ENCODE data around the gene CNTNAP2. TPM values are rescaled to one million over a fixed set of nuclear protein-coding genes. Genes with fewer than 3 reads are reported as not detected.
"Not testable (repeated sequence)": the region's sequence is repeated elsewhere in the genome, so short reads cannot be mapped to it uniquely, and the experiment has no call there.

The CNTNAP2 gene
- total RNA-seq, 1 donor from 2014 or later, result under 0.01 TPM

DNA sequence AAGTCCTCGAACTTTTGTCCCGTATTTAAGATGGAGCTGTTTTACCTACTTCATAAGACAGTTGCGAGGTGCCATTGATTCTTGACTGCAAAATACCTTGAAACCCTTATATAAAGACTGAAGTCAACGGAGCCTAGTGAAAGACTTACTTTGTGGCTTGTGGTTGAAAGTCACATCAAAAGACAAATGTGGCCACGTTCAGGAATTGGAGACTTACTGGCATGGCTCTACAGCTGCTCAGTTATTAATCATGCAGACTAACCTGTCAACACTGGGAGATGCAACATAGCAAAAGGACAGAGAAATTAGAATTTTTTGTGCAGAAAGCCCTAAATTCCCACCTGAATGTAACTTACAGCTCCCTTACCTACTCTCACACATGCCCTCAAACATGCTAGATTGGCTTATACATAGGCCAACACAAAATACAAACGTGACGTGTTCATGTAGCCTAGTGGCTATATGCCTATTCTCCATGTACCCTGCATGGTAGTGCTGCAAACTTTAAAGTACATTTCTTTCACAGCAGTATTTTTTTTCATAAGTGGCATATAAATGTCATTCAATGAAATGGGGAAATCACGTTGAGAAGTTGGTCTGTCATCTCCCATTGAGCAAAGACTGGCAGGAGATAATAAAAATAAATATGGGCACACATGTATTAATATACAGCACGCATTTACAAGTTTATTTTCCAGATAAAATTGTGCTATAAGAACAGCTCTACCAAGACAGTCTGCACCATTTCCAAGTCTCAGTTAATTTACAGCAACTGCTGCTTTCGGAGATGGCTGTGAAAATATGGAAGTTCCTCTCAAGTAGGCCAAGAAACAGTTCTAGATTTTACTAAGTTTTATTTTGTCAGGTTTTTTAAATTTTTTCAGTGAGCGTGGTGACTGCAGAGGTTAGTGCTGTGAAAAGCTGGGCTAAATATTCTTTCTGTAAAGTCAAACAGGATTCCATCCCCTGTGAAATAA, 2303.5 kb downstream of the CNTNAP2 start:
- DNase-seq (ENCODE audit: extremely low read depth, low read depth, low spot score), result no peak

DNA sequence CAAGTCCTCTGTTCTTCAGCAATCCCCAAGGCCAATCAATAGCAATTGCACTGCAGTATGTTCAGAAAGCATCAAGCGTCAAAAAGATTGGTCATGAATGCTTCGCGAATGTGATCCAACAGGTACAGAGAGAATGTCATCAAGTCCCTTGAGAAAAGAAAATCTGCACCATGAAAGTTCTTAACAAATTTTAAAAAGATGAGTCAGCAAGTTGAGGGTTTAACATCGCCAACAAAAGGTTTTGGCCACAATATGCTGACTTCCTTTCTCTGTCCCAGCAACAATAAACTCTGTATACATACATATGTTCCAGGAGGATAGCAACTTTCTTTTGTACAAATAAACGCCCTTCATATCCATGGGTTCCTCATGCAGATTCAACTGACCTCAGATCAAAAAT, 2305.4 kb downstream of the CNTNAP2 start:
- DNase-seq (ENCODE audit: extremely low read depth, low read depth, low spot score), result no peak

DNA sequence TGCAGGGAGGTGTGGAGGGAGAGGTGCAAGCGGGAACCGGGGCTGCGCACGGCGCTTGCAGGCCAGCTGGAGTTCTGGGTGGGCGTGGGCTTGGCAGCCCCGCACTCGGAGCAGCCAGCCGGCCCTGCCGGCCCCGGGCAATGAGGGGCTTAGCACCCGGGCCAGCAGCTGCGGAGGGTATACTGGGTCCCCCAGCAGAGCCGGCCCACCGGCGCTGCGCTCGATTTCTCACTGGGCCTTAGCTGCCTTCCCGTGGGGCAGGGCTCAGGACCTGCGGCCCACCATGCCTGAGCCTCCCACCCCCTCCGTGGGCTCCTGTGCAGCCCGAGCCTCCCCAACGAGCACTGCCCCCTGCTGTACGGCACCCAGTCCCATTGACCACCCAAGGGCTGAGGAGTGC, 2309.8 kb downstream of the CNTNAP2 start:
- DNase-seq (ENCODE audit: extremely low read depth, low read depth, low spot score), result not testable (repeated sequence)

DNA sequence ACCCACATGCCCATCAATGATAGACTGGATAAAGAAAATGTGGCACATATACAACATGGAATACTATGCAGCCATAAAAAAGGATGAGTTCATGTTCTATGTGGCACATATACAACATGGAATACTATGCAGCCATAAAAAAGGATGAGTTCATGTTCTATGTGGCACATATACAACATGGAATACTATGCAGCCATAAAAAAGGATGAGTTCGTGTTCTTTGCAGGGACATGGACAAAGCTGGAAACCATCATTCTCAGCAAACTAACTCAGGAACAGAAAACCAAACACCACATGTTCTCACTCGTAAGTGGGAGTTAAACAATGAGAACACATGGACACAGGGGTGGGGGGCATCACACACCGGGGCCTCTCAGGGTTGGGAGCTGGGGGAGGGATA, 2314.1 kb downstream of the CNTNAP2 start:
- not testable (repeated sequence) for DNase-seq (ENCODE audit: extremely low read depth, low read depth, low spot score)

DNA sequence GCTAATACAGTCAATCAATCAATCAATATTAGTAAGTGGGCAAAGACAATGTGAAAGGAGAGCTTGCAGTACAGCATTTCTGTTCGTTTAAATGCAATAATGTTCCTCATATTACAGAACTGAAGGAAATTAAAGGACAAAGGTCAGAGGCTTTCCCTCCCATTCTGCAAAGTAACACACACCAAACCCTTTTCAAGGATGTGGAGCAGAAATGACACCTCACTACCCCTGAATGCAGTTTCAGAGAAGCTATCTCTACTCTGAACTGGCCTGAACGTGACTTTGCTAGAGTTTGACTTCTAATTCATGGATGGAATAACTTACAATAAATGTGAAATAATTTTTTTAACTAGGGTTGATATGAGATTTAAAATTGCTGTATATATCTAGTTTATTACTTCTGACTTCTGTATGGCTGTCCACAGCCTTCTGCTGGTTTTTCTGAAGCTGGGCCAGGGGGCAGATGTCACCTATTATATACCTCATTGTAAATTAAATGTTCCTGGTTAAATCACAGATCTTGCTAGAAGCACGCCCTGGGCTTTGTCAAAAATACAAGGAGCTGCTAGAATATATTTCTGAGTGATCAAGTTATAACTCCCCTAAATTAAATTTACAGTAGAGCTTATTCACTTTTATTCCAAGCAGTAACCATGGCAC, 2317.1 kb downstream of the CNTNAP2 start:
- no peak for DNase-seq (ENCODE audit: extremely low read depth, low read depth, low spot score)

DNA sequence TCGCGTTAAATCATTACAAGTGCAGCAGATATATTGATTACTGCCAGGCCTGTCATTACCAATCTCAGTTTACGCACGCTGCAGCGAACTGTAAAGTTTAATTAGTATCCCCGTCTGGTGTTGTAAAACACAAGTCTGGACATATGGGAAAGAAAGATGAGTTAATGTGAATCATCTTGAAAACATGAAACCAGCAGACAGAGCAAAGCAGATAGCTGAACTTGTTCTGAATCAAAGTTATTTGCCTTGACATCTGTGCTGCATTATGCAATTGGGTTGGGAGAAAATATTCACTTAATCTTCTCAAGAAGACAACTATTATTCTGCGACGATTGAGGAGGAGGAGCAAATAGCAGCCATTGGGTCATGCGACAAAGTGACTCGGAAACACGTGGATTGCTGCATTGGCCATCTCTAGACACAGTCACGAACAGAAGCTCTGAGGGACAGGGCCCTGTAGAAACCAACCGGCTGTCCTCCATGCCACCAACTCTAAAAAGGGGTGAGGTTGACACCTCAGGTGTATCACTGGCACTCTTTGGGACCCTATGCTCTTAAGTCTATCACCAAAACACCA, 2317.7 kb downstream of the CNTNAP2 start:
- DNase-seq (ENCODE audit: extremely low read depth, low read depth, low spot score), result no peak

DNA sequence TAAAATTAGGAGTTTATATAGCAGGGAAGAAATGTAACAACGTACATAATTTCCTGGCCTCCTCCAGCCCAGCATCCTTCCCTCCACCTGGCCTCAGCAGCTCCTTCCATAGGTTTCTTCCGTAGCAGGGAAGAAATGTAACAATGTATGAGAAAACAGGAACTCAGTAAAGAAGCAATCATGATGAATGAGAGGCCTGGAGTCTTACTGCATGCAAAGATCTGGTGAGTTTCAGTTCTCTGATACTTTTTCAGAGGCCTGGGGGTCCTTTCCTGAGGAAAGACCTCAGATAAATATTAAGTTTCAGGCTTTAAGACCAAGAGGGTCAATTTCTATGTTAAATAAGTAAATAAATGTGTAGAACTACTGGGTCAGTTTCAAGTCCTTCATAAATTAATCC, 2318.3 kb downstream of the CNTNAP2 start:
- no peak for DNase-seq (ENCODE audit: extremely low read depth, low read depth, low spot score)

DNA sequence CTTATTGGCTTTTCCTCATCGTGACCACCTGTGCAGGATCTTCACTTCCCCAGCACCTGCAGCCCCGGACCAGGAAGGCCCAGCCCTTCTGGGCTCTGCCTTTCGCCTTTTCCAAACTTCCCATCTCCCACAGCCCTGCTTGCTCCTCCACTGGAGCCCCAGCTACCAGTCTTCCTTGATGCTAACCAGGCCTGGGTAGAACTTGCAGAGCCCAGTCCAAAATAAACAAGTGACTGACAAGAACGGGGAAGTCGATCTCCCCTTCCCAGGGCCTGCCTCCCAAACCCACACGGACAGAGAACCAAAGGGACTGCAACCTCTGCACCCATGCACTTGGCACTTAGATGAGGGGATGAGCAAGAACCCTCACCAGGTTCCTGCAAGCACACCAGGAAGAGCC, 2319.1 kb downstream of the CNTNAP2 start:
- no peak for DNase-seq (ENCODE audit: extremely low read depth, low read depth, low spot score)

DNA sequence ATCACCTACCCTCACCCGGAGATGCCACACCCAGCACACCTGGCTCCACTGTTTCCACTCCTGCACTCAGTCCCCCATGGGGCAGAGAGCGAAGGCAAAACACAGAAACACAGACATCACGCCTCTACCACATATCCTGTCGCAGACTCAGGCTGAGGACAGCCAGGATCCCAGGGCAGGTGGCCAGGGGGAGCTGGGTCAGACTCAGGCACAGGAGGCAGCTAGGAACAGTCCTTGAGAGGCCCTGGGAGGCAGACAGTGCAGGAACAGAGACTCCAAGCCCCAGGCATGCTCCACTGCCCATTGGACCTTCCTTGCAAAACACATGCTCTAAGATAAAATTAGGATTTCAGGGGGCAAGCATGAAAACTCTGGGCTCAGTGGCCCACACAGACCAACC, 2319.5 kb downstream of the CNTNAP2 start:
- DNase-seq (ENCODE audit: extremely low read depth, low read depth, low spot score), result no peak

DNA sequence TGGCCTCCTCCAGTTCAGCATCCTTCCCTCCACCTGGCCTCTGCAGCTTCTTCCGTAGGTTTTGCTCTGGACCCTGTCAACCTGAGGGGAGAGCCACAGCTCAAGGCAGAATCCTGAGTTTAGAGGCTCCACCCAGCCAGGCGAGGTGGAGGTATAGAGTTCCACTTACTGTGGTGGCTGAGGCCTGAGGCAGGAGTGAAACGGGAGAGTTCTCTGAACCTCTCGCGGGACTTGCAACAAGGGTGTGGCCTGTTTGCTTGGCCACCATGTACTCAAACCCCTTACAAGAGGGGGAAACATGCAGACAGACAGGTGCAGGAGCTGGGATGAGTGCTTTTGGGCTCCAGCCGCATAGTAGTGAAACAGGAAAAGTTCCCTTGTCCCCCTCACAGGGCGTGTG, 2320.0 kb downstream of the CNTNAP2 start:
- DNase-seq (ENCODE audit: extremely low read depth, low read depth, low spot score), result no peak

DNA sequence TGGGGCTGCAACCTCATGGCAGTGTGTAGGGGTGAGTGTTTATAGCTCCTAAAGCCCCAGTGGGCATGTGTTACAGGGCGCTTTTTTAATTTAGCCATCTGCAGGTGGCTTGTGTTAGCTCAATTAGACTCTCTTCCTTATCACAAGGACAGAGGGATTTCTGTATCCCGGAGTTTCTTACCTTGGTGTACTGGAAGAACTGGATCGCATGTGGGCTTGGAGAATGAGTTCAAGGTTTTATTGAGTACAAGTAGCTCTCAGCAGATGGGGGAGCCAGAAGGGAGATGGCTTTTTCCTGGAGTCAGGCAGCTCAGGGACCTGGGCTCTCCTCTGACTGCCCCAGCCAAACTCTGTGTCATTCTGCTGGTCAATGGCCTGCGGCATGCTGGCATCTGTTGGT, 2320.4 kb downstream of the CNTNAP2 start:
- DNase-seq (ENCODE audit: extremely low read depth, low read depth, low spot score), result no peak

DNA sequence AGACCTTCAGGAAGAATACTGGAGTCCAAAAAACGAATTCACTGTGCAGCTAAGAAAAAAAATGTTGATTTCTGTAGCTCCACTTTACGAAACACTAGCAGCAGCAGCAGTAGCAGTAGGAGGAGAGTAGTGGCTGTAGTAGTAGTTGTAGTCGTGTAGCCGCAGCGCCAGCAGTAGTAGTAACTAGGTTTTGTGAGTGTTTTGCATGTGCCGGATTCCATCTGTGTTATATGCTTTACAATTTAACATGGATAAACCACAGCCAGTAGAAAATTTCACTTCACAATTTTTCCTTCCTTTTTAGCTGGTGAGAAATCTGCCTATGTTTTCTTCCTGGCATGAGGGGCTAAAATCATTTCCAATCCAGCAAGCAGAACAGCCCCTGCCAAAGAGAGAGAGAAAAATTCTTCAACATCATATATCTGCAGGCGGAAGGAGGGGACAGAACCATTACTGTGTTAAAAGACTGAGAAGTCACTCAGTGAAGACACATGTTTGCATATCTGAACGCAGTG, 2325.6 kb downstream of the CNTNAP2 start:
- DNase-seq (ENCODE audit: extremely low read depth, low read depth, low spot score), result no peak

DNA sequence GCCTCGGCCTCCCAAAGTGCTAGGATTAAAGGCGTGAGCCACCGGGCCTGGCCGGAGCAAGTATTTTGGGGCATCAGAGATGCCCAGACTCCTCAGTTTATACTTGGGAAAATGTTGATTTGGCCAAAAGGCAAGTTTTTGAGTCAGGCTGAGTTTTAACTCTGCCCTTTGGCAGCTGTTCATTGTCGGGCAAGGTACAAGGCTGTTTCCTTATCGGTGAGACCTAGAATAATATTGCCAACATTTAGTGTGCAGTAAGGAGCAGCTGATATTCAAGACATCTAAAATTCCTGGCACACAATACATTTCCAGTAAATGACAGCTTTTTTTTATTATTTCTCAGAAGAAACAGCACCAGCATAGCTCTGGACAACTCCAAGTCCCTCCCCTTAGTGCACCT, 2326.3 kb downstream of the CNTNAP2 start:
- no peak for DNase-seq (ENCODE audit: extremely low read depth, low read depth, low spot score)

DNA sequence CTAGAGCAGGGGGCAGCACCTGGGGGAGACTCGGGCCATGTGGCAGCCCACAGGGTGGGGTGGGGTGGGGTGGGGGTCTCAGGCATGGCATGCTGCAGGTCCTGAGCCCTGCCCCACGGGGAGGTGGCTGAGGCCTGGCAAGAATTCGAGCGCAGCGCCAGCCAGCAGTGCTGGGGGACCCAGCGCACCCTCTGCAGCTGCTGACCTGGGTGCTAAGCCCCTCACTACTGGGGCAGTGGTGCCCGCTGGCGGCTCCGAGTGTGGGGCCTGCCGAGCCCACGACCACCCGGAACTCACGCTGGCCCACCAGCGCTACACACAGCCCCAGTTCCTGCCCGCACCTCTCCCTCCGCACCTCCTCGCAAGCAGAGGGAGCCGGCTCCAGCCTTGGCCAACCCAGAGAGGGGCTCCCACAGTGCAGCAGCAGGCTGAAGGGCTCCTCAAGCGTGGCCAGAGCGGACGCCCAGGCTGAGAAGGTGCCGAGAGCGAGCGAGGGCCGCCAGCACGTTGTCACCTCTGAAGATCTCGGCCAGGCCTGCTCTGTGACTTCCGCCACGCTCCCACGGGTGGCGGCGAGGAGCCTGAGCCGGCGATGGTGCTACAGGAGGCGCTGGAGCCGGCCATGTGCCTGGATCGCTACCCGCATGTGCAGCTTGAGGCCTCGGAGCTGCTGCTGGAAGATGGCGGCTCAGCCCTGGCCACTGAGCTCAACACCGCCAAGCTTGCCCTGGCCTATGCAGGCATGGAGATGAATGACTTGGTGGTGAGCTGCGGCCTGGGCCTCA, 2328.9 kb downstream of the CNTNAP2 start:
- no peak for DNase-seq (ENCODE audit: extremely low read depth, low read depth, low spot score)

DNA sequence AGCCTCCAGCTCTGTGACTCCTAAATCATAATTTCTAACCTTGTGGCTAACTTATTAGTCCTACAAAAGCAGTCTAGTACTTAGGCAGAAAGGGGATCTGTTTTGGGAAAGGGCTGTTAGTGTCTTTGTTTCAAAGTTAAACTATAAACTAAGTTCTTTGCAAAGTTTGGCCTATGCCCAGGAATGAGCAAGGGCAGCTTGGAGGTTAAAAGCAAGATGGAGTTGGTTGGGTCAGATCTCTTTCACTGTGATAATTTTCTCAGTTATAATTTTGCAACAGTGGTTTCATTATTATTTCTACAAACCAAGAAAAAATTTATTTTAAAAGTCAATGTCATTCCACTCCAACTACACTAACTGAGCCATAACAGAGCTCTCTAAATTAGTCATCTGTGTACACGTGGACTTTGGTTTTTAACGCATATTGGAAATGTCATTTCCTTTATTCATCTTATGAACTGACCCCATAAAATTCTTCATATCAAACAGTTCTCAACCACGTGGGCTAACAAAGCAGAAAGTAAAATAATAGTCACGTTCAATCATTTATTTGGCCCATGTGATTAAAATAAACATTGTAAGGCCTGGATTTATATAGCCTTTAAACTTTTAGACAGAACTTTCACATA, 2330.7 kb downstream of the CNTNAP2 start:
- DNase-seq (ENCODE audit: extremely low read depth, low read depth, low spot score), result no peak

DNA sequence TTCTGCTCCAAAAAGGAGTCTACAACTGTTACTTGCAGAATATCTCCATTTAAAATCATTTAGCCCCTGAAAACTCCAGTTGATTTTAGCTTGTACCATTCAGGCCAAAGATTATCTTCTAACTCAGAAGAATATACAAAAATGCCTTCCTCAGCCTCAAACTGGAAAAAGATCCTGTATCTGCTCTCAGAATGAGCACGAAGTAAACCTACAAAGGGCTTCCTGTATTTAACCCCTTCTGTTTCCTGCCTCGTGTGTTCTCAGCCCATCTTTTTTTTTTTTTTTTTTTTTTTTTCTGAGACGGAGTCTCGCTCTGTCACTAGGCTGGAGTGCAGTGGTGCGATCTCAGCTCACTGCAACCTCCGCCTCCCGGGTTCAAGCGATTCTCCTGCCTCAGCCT, 2334.9 kb downstream of the CNTNAP2 start:
- DNase-seq (ENCODE audit: extremely low read depth, low read depth, low spot score), result not testable (repeated sequence)

DNA sequence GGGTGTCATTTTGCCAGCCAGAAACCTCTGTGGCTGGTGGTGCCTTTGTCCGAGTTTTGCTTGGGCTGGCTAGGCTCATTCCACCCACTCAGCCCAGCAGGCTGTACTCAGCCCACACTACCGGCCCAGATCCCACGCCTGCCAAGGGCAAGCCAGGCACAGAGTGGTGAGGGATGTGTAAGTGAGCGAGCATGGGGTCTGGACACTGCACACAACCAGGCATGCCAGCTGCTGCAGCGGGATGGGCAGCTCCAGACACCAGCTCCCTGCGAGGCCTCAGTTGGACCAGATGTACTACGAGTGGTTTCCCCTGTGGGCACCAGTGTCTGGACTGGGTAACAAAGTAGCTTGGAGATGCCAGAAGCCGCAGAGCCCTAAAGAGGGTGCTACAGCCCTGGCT, 2339.8 kb downstream of the CNTNAP2 start:
- DNase-seq (ENCODE audit: extremely low read depth, low read depth, low spot score), result no peak

DNA sequence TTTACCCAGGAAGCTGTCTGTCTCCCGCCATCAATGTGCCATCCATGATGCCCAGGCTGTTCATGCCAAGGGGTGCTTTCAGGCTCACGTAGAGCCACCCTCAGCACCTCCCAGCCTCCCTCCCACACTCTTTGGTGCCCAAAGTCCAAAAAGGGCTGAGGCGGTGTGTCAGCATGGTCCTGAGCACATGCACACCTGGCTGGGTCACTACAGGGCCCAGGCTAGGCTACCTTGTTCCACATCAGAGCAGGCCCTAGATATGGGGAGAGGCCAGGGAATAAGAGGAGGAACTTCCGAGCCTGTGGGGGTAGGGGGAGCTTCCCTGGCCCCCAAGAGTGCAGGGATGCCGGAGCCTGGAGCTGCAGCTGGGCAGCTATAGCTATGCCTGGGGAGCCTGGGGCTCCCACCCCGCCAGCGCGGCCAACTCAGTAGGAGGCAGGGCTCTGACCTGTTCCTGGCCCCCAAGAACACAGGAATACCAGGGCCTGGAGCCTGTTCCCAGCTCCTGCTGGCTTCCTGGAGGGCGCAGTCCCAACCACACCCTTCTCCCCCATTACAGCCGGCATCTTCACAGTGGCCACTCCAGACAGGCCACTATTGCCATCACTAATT, 2340.8 kb downstream of the CNTNAP2 start:
- DNase-seq (ENCODE audit: extremely low read depth, low read depth, low spot score), result no peak

DNA sequence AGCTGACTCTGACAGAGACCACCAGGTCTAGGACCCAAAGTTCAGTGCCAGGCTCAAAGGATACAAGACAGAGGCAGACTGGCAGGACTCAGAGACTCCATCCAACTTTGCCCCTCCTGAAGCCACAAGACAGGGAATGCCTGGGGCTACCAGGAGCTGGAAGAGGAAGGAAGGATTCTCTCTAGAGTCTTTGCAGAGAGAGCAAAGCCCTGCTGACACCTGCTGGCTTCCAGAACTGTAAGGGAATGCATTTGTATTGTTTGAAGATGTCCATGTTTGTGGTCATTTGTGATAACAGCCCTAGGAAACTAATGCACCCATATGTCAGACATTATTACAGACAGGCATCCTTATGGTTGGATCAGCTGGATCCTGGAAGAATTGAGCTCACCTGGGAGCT, 2341.7 kb downstream of the CNTNAP2 start:
- no peak for DNase-seq (ENCODE audit: extremely low read depth, low read depth, low spot score)

Data from glomerular endothelial cell (primary cell).